ENCODE results near the gene OXGR1.
"Not testable (repeated sequence)": the region's sequence is repeated elsewhere in the genome, so short reads cannot be mapped to it uniquely, and the experiment has no call there.

Gene OXGR1

DNA sequence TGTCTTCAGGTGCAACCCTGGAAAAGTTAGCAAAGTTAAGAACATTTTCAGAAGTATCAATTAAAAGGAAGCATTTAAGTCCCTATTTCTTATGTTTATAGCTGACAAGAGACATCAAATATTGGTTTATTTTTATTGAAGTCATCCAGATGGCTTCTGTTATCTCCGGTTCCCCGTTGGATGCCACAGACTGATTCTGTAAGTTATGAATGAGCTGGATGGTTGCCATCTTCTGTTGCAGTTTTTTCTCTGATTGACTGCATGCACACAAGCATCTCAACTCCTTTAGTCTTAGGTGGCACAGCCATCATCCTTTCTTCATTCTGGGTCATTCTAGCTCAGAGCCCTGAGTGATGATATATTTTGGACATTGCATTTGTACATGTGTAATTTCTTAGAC is 10.6 kb upstream of the OXGR1 start:
- DNase-seq, result no peak

DNA sequence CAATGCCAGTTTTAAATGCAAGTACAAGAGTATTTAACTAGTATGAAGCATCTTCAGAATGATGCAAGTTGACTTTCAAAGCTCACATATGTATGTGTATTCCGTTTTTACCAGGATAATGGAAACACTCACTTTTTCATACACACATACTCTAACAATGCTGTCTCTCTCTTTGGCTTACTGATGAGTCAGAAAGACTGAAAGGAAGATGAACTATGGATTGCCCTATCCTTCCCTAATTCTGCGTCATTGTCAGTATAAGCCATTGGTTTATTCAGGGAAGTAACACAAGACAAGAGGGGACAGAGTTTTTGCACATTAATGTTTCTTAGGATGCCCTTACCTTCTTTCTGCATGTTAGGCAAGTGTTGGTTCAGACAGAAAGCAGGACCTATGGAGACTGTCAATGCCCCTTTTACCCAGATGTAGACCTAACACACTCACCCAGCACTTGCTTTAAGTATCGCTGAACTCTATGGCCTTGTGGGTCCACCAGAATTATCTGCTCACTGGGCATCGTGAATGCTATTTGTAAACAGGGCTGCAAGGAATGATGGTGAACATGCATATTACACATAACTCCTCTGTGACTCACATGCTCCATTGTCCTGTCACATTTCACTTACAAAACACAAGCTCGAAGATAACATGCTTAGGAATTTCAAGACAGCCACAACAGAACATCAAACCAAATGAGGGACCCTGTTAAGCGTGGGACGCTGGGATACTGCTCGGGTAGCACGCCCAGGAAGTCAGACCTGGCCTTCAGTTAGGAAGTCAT is 10.0 kb upstream of the OXGR1 start:
- DNase-seq, result no peak

- no peak for DNase-seq
Observed at GRCh38 chr13:97003071-97003470, 8.8 kb upstream of the OXGR1 start.

DNA sequence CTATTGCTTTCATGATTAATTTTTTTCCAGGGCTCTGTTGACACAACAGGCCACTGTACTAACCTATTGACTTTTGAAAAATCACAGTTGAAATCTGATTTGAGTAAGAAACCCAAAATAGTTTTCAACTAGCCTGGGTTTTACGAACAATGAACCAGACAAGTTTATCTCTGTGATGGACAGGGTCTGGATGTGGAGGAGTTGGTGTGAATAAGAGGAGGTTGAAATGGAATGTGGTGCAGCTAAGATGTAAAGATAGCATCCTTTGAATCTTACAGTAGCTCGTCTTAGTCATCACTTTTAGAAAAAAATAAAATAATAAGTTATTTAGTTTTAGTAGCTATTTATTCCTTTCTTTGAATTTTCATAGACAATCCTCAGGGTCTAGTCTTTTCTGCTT is 8.3 kb upstream of the OXGR1 start:
- DNase-seq, result no peak

- DNase-seq, result no peak
Observed at GRCh38 chr13:97001636-97002035, 7.4 kb upstream of the OXGR1 start.

GRCh38 chr13:97000295-97000925 is 6.1 kb upstream of the OXGR1 start:
- no peak for DNase-seq

DNA sequence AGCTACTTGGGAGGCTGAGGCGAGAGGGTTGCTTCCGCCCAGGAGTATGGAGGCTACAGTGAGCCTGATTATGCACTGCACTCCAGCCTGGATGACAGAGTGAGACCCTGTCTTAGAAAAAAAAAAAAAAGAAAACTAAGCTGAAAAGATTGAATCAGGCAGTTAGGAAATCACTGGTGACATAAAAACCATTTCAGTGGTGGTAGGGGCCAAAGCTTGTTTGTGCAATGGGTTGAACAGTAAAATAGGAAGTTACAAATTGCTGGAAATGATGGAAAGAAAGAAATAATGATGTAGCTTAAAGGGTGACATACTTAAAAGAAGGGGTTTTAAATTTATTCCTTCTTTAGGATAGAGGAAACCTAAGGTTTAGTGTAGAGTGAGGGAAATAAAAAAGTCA is 4.8 kb upstream of the OXGR1 start:
- DNase-seq, result no peak

DNA sequence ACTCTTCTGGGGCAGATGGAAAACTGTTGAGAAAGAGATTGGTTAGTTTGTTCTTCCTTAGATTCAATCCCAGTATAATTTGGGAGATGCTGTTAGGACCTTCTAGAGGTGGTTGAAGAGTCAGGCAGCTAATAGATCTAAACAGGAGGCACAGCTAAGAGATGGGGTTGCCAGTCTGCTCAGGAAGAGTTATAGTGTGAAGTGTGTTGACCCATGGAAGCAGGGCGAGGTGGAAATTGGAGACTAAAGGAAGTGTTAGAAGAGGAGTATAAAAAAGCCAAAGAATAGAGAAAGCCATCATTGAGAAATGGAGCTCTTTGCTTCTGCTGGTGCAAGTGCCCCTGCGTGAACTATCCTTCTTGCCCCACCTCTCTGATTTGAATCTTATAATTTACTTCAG is 3.8 kb upstream of the OXGR1 start:
- DNase-seq, result no peak

DNA sequence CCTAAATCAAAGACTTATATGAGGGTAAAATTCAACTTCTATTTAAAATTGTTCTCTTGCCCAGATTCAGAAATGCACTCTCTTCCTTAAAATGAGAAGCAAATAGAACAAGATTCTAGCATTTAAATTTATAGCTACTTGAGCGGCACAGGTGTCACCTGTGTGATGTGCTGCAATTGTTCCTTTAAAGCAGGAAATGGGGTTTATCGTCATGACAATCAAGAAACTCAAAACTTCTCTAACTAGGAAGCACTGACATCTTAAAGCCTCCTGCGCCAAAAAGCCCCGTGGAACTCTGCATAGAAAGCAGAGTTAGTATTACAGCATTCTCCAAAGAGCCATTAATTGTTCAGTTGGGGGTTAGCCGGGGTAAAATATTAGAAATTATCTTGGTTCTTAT is 2.6 kb upstream of the OXGR1 start:
- DNase-seq, result no peak

GRCh38 chr13:96996107-96996506 is 1.8 kb upstream of the OXGR1 start:
- DNase-seq, result no peak

- no peak for DNase-seq
Observed at GRCh38 chr13:96994858-96995243, 575 bp upstream of the OXGR1 start.

- no peak for DNase-seq
Observed at GRCh38 chr13:96993634-96994016, 651 bp downstream of the OXGR1 start.

- DNase-seq, result no peak
Observed at GRCh38 chr13:96992633-96993032, 1.6 kb downstream of the OXGR1 start.

DNA sequence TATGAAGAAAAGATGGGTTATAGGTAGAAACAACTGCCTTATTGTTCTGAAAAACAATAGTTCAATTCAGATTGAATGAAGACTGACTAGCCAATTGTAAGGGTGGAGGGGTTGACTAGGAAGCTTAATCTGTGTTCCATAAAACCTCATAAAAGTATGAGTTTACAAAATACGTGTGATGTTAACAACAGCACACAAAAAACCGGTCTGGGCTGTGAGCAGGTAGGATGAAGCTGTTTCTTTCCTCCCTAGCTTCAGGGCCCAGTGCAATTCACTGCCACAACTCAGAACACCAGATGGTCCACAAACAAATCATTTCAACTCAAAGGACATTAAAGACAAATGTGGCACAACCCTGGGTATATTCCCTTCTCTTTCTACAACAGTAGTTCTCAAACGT is 3.2 kb downstream of the OXGR1 start:
- DNase-seq, result no peak

- DNase-seq, result no peak
Observed at GRCh38 chr13:96988441-96988840, 5.8 kb downstream of the OXGR1 start.

GRCh38 chr13:96984051-96984508 is 10.2 kb downstream of the OXGR1 start:
- no peak for DNase-seq

- no peak for DNase-seq
Observed at GRCh38 chr13:96982672-96983071, 11.6 kb downstream of the OXGR1 start.

DNA sequence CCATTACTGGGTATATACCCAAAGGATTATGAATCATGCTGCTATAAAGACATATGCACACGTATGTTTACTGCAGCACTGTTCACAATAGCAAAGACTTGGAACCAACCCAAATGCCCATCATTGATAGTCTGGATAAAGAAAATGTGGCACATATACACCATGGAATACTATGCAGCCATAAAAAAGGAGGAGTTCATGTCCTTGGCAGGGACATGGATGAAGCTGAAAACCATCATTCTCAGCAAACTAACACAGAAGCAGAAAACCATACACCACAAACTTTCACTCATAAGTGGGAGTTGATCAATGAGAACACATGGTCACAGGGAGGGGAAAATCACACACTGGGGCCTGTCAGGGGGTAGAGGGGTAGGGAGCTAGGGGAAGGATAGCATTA is 14.4 kb downstream of the OXGR1 start:
- not testable (repeated sequence) for DNase-seq

- no peak for DNase-seq
Observed at GRCh38 chr13:96968027-96968426, 26.2 kb downstream of the OXGR1 start.

DNA sequence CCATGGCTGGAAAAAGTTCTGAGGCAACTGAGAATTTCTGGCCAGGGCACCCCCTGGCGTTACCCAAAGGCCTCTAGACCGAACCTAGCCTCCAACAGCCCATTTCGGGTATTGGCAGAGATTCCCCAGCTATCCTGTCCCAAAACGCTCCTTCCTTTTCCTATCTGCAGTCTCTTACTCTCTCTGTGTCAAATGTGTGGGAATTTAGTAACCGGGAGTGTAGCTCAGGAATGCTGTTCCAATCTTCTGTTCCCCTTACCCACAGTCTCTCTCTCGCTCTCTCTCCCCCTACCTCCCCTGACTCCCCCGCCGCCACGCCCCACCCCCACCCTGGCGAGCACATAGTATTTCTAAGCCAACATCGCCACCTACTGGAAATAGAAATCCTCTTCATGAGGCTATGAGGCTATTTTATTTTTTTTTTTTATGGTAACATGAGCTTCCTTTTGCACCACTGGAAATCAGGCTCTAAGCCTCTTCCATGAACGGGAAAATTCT is 27.0 kb downstream of the OXGR1 start:
- no peak for DNase-seq

DNA sequence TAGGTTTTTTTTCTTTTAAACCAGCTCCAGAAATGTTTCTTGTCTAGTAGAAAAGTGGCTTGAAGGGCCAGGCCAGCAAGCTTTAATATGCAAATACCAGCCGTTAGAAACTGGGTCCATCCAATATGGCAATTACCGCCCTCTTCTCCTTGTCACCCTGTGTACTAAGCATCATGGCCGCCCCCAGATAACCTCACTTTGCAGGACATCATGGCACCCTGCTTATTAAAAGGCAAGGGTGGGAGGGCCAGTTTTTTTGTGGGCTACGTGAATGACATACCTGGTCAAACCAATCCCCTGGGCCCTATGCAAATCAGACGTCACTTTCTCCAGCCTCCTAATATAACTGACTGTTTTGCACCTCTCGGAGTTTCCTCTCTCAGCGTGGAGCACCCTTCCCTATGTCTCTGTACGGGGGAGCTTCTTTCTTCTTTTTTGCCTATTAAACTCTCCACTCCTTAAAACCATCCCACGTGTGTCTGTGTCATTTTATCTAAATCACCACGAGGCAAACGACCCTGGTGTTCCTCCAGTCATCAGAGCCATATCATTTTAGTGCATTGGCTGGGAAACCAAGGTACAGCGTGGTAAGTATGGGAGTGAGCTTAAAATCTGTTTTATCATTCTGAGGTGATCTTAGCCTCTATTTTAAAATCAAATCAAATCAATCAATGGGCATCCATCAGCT is 27.7 kb downstream of the OXGR1 start:
- DNase-seq, result no peak

DNA sequence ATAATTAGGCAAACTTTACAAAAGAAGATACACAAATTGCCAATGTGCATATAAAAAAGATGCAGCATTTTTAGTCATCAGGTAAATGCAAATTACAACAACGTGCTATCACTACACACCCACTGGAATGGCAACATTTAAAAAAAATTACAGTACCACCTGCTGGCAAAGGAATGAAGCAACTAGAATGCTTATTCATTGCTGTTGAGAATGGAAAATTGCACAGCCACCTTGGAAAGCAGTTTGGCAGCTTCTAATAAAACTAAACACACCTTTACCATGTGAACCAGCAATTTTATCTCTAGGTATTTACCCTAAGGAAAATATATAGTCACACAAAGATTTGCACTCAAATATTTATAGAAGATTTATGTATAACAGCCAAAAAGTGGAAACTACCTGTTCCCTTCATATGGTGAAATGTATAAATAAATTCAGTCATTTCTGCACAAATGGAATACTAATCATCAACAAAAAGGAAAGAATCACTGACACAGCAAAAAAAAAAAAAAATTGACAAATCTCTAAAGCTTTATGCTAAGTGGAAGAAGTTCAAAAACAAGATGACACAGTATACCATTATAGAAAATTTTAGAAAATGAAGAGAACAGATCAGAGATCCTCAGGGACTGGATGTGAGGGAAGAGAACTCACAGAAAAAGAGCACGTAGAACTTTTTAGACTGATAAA is 30.3 kb downstream of the OXGR1 start:
- no peak for DNase-seq

DNA sequence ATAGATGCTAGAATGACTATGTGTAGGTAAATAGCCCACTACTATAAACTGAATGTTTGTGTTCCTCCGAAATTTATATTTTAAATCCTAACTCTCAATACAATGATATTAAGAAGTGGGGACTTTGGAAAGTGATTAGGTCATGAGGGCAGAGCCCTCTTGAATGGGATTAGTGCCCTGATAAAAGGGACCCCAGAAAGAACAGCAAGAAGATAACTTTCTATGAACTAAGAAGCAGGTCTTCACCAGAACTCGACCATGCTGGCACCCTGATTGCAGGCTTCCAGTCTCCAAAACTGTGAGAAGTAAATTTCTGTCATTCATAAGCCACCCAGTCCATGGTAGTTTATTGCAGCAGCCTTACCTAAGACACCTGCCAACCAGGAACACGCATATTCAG is 33.9 kb downstream of the OXGR1 start:
- no peak for DNase-seq

Measured in T-helper 9 cell (primary cell).